Stimulated activated naive CD4-positive, alpha-beta T cell (primary cell): ENCODE data around the gene WFIKKN1.

Experiments
- DNase-seq, 6 experiments: peaks; one replicate each; lab custom pipeline; 2025; lab: John Stamatoyannopoulos, UW

Gene WFIKKN1

DNA sequence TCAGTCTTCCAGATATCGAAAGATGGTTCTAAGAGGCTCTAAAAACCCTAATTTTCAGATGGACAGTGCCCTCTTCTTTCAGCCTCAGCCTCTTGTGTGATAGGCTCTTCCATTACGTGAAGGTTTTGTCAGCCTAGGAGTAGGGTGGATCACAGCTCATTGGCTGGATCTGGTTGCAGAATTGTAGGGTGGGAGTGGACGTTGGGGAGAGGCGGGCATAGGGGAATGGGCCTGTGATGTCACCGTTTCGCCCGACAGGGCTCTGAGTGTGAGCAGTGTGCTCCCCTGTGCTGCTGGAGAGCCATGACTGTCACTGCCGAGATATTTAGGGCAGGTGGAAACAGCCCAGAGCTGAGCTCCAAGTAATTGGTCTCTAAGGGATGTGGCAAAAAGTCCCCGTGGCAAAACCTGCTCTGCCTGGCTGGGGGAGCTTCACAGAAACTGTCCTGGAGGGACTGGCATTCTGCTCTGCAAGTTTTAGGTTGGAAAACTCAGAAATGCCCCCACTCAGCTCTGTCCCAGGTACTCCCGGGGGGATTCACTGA lies 6.2 kb upstream of the WFIKKN1 start:
- no peak for DNase-seq

DNA sequence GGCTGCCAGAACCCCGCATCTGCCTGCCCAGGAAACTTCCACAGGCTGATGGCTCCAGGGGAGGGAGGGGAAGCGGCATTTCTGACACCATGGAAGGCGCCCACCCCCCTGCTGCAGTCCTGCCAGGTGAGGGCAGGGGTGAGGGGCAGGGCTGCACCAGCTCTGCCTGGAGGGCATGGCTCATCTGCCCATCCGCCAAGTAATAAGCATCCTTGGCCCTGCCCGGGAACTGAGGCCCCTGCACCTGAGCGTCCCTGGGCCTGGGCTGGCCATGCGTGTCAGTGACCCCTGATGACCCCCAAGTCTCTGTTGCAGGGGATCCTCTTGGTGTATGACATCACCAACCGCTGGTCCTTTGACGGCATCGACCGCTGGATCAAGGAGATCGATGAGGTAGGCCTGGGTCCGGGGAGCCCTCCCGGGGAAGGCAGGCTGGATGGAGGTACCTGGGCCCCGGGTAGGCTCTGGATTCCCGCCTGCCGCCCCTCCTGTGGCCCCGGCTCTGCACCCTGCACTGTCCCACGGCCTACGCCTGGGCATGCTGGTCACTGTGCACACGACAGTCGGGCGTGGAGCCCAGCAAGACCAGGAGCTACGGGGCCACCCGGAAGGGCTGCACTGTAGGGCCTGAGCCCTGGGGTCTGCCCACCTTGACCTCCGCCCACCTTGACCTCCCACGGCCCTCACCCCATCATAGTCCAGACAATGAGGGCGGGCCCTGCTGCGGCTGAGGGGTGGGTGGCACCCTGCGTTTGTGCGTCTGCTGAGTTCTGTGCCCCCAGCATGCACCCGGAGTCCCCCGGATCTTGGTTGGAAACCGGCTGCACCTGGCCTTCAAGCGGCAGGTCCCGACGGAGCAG lies 5.4 kb upstream of the WFIKKN1 start:
- no peak for DNase-seq

DNA sequence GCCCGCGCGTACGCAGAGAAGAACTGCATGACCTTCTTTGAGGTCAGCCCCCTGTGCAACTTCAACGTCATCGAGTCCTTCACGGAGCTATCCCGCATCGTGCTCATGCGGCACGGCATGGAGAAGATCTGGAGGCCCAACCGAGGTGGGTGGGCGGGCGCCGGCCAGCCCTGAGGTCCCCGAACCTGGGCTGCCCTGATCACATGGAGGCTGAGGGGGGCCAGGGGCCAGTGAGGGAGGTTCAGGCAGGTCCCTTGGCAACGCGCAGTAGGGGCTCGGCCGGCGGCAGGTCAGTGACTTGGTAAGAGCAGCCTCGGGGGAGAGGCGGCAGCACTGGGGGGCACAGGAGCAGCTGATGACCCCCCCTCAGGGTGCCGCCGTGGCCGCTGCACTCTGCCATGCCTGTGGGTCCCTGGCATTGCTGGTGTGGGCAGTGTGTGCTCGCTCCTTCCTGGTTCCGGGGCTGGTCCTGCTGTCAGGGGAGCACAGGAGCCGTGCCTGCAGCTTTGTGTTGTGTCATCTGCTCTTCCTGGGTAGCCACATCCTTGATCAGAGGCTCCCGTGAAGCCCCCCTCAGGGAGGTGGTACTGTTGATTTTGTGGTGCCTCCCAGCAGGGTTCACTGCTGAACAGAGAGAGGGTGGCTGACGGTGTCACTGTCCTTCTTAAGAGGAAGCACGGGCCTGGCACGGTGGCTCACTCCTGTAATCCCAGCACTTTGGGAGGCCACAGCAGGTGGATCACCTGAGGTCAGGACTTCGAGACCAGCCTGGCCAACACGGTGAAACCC lies 4.6 kb upstream of the WFIKKN1 start:
- no peak for DNase-seq

DNA sequence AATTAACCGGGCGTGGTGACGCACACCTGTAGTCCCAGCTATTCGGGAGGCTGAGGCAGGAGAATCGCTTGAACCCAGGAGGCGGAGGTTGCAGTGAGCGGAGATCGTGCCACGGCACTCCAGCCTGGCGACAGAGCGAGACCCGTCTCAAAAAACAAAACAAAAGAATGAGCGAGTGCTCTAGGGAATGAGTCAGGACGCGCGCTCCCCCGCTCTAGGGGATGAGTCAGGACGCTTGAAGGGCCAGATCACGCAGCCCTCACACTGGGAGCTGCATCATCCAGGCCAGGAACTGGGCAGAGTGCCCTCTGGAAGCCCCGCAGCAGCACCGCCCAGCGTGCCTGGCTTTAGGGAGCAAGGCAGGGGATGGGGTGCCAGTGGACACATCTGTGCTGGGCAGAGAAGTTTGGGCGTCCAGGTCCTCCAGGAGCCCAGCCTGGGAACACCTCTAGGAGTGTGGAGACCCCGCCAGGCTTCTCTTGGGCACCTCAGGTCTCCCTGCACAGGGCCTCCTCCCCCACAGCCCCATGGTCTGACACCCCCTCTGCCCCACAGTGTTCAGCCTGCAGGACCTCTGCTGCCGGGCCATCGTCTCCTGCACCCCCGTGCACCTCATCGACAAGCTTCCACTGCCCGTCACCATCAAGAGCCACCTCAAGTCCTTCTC lies 3.9 kb upstream of the WFIKKN1 start:
- DNase-seq: no peak

DNA sequence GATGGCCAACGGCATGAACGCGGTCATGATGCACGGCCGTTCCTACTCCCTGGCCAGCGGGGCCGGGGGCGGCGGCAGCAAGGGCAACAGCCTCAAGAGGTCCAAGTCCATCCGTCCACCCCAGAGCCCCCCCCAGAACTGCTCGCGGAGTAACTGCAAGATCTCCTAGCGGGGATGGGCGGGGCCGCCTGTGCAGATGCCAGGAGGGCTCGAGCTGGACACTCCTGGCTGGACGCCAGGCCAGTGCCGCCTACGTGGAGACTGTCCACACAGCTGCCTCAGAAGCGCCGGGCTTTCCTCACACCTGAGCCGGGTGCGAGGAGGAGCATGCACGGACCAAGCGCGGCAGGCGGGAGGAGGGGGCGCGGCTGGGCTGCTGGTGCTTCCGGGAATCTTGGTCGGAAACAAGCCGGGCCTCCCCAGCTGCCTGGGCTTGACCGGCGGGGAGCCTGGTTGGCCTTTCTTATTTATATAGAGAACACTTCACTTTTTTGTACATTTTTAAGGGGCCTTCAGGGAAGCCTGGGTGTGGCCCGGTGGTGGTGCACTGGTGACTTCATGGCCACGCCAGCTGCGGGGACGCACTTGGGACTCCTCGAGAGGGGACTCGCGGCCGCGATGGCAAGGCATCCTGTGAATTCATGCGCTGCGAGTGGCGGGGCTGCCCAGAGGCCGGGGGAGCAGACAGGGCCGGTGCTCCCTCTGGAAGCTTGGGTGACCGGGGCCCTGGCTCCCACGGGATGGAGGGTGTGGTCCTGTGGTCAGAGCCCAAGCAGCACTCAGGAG lies 3.1 kb upstream of the WFIKKN1 start:
- DNase-seq: no peak

DNA sequence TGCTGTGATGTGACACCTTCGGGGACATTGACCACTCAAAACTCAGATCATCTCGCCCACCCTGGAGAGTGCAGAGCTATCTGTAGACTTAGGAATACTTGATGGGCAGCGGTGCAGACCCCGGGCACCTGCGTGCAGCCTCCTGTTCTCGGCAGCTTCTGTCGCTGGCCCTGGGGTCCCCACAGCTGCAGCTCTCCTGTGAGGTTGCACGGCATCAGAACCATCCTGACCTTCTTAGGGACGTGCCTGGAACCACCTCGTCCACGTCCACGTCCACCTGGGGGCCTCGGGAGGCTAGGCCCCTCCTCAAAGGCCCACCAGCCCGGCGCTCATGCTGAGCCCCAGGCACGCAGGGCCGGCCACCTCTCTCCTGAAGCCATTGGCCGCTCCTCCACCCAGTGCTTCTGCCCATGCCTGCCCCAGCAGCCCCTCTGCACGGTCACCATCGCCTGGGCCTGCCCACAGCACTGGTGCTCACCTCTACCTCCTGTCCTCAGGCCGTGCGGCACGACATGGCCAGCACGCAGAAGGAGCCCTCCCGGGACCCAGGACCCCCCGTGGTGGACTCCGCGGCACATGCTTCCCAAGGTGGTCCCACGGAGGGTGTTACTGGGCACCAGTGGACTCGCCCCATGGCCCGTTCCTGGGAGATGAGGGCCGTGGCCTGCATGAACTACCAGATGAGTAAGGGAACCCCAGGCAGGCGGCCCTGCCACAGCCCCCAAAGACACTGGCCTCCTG lies 2.3 kb upstream of the WFIKKN1 start:
- no peak for DNase-seq

DNA sequence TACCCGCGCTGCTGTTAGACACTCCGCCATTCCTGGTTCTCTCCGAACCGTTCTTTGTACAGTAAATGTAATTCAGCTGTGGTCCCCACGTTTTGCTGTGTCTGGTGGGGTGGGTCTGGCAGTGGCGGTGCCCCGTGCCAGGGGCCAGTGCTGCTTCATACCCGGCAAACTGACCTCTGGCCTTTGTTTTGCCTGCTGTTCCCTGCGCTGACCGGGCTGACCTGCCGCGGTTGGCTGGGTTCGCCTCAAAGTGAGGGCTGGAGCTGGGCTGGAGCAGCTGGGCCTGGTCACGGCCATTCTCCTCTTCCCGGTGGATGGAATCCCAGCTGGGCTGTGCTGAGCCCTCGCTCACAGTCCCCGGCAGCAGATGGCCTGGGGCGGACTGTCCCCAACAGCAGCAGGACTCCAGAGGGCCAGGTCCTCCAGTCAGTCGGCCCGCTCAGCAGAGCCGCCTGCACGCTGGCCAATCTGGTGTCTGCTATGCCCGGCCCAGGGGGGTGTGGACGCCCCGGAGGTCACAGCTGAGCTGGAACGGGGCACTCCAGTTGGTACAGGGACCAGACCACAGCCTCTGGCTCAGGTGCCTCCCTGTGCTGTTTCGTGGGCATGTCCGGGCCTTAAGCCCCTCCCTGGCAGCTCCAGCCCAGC lies 1.5 kb upstream of the WFIKKN1 start:
- DNase-seq: no peak

DNA sequence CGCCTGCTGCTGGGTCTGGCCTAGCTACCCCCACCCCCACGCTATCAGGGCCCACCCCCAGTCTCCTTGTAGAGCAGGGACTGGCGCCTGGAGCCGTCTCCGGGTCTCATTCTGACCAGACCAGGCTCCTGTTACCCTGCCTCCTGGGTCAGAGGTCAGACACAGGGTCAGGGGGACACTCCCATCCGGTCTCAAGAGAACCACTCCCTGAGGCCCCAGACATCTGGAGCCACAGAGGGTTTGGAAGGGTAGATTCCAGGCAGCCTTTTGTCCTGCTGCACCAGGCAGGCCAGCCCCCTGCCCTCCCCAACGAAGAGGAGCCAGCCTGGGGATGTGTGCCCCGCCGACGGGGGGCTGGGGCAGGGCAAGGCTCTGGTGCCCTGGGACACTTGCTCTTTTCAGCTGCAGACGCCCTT lies 944 bp upstream of the WFIKKN1 start:
- DNase-seq: no peak

DNA sequence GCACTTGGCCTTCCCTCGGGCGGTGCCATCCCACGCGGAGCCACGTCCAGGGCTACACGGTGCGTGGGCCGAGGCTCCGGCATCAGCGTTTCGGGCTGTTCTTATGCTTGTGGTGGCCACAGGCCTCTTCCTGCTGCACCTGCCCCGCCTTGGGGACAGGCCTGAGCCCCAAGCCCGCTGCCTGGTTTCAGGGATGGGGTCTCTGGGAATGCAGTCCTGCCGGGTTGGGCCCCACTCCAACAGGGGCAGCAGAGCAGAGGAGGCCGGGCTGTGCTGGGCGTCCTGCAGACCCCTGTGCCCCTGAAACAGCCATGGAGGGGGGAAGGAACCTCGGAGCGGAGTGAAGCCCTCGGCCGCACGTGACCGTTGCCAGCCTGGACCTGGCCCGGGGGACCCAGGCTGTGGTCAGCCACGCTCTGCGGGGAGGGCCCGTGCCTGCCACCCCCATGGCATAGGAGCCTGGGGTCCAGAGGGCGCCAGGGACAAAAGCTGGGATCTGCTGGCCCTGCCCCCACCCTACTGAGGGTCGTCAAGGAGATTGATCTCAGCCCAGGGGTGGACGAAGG lies 453 bp upstream of the WFIKKN1 start:
- no peak for DNase-seq

DNA sequence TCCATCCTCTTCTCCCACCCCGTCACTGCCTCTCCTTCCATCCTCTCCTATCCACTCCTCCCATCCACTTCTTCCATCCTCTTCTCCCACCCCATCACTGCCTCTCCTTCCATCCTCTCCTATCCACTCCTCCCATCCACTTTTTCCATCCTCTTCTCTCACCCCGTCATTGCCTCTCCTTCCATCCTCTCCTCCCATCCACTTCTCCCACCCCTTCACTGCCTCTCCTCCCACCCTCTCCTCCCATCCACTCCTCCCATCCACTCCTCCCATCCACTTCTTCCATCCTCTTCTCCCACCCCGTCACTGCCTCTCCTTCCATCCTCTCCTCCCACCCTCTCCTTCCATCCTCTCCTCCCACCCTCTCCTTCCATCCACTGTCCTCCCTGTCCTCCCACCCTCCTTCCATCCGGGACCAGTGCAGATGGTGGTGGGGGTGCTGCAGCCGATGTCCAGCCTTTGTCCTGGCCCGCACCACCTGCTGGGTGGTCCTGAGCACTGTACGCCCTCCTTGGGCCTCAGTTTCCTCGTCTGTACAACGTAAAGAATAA lies 1.1 kb downstream of the WFIKKN1 start:
- DNase-seq: no peak

DNA sequence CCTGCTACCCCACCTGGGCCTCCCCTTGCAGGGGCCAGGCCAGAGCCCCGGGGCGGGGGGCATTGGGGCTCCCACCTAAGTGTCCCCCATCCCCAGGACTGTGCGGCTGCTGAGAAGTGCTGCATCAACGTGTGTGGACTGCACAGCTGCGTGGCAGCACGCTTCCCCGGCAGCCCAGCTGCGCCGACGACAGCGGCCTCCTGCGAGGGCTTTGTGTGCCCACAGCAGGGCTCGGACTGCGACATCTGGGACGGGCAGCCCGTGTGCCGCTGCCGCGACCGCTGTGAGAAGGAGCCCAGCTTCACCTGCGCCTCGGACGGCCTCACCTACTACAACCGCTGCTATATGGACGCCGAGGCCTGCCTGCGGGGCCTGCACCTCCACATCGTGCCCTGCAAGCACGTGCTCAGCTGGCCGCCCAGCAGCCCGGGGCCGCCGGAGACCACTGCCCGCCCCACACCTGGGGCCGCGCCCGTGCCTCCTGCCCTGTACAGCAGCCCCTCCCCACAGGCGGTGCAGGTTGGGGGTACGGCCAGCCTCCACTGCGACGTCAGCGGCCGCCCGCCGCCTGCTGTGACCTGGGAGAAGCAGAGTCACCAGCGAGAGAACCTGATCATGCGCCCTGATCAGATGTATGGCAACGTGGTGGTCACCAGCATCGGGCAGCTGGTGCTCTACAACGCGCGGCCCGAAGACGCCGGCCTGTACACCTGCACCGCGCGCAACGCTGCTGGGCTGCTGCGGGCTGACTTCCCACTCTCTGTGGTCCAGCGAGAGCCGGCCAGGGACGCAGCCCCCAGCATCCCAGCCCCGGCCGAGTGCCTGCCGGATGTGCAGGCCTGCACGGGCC lies 1.9 kb downstream of the WFIKKN1 start:
- DNase-seq: no peak

DNA sequence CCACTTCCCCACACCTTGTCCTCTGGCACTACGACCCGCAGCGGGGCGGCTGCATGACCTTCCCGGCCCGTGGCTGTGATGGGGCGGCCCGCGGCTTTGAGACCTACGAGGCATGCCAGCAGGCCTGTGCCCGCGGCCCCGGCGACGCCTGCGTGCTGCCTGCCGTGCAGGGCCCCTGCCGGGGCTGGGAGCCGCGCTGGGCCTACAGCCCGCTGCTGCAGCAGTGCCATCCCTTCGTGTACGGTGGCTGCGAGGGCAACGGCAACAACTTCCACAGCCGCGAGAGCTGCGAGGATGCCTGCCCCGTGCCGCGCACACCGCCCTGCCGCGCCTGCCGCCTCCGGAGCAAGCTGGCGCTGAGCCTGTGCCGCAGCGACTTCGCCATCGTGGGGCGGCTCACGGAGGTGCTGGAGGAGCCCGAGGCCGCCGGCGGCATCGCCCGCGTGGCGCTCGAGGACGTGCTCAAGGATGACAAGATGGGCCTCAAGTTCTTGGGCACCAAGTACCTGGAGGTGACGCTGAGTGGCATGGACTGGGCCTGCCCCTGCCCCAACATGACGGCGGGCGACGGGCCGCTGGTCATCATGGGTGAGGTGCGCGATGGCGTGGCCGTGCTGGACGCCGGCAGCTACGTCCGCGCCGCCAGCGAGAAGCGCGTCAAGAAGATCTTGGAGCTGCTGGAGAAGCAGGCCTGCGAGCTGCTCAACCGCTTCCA lies 2.7 kb downstream of the WFIKKN1 start:
- no peak for DNase-seq

DNA sequence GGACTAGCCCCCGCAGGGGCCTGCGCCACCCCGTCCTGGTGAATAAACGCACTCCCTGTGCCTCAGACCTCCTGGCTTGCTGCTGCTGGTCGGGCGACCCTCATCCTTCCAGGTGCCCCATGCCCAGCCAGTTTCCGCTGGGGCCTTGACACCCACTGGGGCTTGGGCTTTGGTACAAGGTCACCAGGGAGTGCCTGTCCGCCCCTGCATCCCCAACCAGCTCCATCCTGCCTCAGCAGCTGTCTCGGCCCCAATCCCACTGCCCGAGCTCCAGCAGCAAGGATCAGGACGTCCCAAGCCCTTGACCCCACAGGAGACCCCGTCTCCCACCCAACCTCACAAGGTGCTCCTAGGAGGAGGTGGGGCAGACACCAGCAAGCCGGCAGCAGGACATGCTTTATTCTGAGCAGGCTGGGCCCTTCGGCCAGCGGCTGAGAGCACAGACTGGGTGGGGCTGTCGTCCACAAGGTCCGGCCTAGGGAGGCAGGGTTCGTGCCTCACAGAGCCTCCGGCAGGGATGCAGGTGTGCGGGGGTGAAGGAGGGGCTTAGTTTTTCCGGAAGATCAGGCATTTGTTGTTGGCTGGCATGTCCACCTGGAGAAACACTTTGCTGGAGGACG lies 3.4 kb downstream of the WFIKKN1 start:
- DNase-seq: no peak

DNA sequence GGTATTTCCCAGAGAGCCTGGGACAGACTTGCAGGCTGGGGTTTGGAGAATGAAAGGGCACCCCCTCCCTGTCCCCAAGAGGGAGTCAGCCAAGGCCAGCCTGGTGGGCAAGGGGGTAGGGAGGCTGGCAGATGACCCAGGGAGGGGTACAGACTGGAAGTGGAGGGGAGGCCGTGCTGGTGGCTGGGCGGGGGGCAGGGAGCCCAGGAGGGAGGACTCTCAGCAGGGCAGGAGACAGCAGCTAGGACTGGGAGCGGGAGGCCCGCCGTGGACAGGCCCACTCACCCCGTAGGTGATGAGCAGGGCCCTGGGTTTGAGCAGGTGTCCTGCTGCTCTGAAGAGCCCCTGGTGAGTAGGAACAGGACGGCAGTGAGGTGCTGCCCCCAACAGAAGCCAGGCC lies 4.2 kb downstream of the WFIKKN1 start:
- no peak for DNase-seq

DNA sequence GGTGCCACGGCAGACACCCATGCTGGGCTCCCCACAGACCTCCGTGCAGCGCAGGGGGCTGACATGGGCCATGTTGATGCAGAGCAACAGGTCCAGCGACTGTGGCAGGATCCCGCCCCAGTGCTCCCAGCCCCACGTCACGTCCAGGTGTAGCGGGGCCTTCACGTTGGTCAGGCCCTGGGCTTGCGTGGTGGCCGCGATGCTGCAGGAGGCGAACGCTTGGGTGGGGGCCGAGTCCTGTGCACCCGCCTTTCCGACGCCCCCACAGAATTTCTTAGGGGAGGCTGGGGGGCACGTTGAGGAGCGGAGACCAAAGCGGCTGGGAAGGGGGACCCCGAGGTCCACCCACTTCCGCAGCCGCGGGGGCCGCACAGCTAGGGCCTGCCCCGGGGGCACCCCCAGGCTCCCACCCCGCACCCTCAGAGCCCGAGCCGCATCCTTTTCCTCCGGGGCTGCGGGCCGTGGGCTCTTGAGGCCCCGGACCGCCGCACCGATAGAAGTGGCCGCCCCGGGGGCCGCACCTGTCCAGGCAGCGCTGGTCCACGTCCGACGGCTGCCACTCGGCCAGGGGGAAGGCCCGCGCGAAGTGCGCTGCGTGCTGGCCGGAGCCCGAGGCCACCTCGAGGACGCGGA lies 4.9 kb downstream of the WFIKKN1 start:
- no peak for DNase-seq

DNA sequence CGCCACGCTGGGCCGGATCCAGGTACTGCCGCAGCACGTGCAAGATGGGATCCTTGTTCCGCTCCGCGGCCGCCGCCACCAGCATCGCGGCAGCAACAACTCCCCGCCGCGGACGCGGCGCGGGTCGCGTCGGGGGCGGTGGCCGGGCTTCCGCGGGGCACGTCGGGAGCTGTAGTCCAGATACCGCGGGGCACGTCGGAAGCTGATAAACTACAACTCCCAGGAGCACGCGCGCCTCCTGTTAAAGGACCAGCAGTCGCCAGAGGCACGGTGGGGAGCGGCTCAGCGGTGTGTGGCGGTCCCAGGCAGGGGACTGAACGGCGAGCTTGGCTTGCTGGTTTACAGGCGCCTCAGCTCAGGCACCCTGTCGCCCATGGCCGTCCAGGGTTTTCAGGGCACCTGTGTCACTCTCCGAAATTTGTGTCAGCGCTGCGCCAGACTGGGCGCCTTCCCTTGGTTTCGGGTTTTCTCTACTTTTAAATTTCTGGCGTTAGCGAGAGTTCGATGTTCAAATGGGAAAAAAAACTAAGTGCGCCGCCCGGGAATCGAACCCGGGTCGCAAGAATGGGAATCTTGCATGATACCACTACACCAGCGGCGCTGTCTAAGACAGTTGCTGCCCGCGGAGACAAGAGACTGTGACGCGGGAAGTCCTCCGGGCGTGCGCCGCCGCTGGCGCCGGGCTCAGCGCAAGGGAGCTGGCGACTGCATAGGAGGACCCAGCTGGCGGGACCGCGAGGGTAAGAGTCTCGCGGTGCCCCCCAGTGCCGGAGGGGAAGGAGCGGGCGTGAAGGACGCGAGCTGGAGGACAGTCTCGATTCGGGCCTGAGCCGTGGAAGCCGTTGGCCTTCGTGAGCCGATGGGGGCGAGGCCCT lies 5.7 kb downstream of the WFIKKN1 start, which contains the start of gene METTL26:
TSS of gene METTL26 (minus strand) at position 100 of the 875 bp plus-strand sequence. CDS start at position 85, 15 bp downstream.
- DNase-seq: peak; percentile 86 to 99 (median 94)
